GM23338 (cell line): Measurements from ENCODE around the gene CDH23. TPM values are rescaled to one million over a fixed set of nuclear protein-coding genes. Genes with fewer than 3 reads are reported as not detected.

Experiments
- ATAC-seq: fragments of 200-7000 bp; cut with Tn5 transposase; 3 replicates; pipeline ENCODE4 v1.9.1; 2020
- DNase-seq: peaks from one replicate; pipeline ENCODE4 v3.0.0-alpha.2; 2015; ENCODE audit warnings: low spot score
- H2AFZ ChIP-seq: fragments of 200-600 bp; sonication (generic); 2 replicates; pipeline ENCODE4 v1.8.0; 2016; ENCODE audit warnings: antibody characterized with exemption, mild to moderate bottlenecking, moderate library complexity
- H3F3A ChIP-seq: fragments of 200-600 bp; sonication (generic); replicated peaks from 2 replicates; pipeline ENCODE4 v1.8.0; 2017; ENCODE audit warnings: antibody characterized with exemption, mixed run types, low read depth
- H3K27ac ChIP-seq: fragments of 200-600 bp; sonication (generic); 2 replicates; pipeline ENCODE4 v1.6.1; 2016; ENCODE audit warnings: low read depth
- H3K27me3 ChIP-seq: fragments of 200-600 bp; sonication (generic); 2 replicates; pipeline ENCODE4 v1.8.0; 2016; ENCODE audit warnings: mild to moderate bottlenecking, mixed run types, moderate library complexity; ENCODE audit not compliant: insufficient read depth
- H3K36me3 ChIP-seq: fragments of 200-600 bp; sonication (generic); 2 replicates; pipeline ENCODE4 v1.8.0; 2016; ENCODE audit warnings: mild to moderate bottlenecking; ENCODE audit not compliant: insufficient read depth
- H3K4me1 ChIP-seq: fragments of 200-600 bp; sonication (generic); 2 replicates; pipeline ENCODE4 v1.8.0; 2016; ENCODE audit warnings: mild to moderate bottlenecking, moderate library complexity; ENCODE audit not compliant: insufficient read depth
- H3K4me2 ChIP-seq: fragments of 200-600 bp; sonication (generic); 2 replicates; pipeline ENCODE4 v1.7.1; 2017; ENCODE audit warnings: mixed run types
- H3K4me3 ChIP-seq: fragments of 200-600 bp; sonication (generic); 2 replicates; pipeline ENCODE4 v1.6.1; 2016; ENCODE audit warnings: mixed run types
- H3K79me2 ChIP-seq: fragments of 200-600 bp; sonication (generic); replicated peaks from 2 replicates; pipeline ENCODE4 v1.8.0; 2017; ENCODE audit warnings: mild to moderate bottlenecking; ENCODE audit not compliant: insufficient read depth
- H3K9me2 ChIP-seq: fragments of 200-600 bp; sonication (generic); 2 replicates; pipeline ENCODE4 v1.8.0; 2017; ENCODE audit not compliant: insufficient read depth
- H4K20me1 ChIP-seq: fragments of 200-600 bp; sonication (generic); replicated peaks from 2 replicates; pipeline ENCODE4 v1.8.0; 2017; ENCODE audit warnings: mild to moderate bottlenecking; ENCODE audit not compliant: insufficient read depth
- H3K27ac Mint-ChIP-seq: 2 replicates; pipeline ENCODE4 v1.8.0; 2020; ENCODE audit warnings: inconsistent platforms, mild to moderate bottlenecking, moderate library complexity, mixed read lengths
- H3K27me3 Mint-ChIP-seq: 3 replicates; pipeline ENCODE4 v1.8.0; 2022; ENCODE audit warnings: low read depth, mild to moderate bottlenecking, moderate library complexity, mixed read lengths, inconsistent platforms; ENCODE audit not compliant: insufficient read depth, poor library complexity
- H3K36me3 Mint-ChIP-seq: 3 replicates; pipeline ENCODE4 v1.8.0; 2021; ENCODE audit warnings: low read depth, mild to moderate bottlenecking, inconsistent platforms, moderate library complexity, mixed read lengths
- H3K4me1 Mint-ChIP-seq: 3 replicates; pipeline ENCODE4 v1.8.0; 2020; ENCODE audit warnings: mild to moderate bottlenecking, inconsistent platforms, mixed read lengths
- H3K4me3 Mint-ChIP-seq: 3 replicates; pipeline ENCODE4 v1.8.0; 2021; ENCODE audit warnings: moderate library complexity, mild to moderate bottlenecking, inconsistent platforms, mixed read lengths
- H3K9me3 Mint-ChIP-seq: 3 replicates; pipeline ENCODE4 v1.8.0; 2020; ENCODE audit warnings: moderate library complexity, mild to moderate bottlenecking, inconsistent platforms, mixed read lengths
- CREB1 ChIP-seq: fragments of 250-450 bp; sonication (Bioruptor Pico); IDR thresholded peaks from 2 replicates; pipeline ENCODE4 v1.5.0; 2020; ENCODE audit warnings: low read depth, mild to moderate bottlenecking, moderate library complexity
- CTCF ChIP-seq, 2 experiments: fragments of 200-600 bp in 1 of 2; sonication (generic) in 1 of 2; conservative IDR thresholded peaks; 2 replicates each; pipeline versions ENCODE4 v1.5.1 to v1.6.1; 2016 to 2017; ENCODE audit warnings: antibody characterized with exemption in 2 of 2, low read depth in 2 of 2, mild to moderate bottlenecking in 2 of 2, moderate library complexity in 1 of 2
- ETS1 ChIP-seq: IDR thresholded peaks from 2 replicates; pipeline ENCODE4 v1.6.1; 2016; ENCODE audit warnings: antibody characterized with exemption
- EZH2 ChIP-seq: fragments of 200-600 bp; sonication (generic); IDR thresholded peaks from one replicate; pipeline ENCODE4 v1.8.0; 2017; ENCODE audit warnings: antibody characterized with exemption, mild to moderate bottlenecking, low read depth; ENCODE audit not compliant: unreplicated experiment
- EZH2phosphoT487 ChIP-seq: fragments of 200-600 bp; sonication (generic); IDR thresholded peaks from one replicate; pipeline ENCODE4 v1.8.1; 2018; ENCODE audit warnings: antibody characterized with exemption; ENCODE audit not compliant: unreplicated experiment
- JUNB ChIP-seq: IDR thresholded peaks from one replicate; pipeline ENCODE4 v1.6.1; 2016; ENCODE audit warnings: antibody characterized with exemption; ENCODE audit not compliant: unreplicated experiment
- NANOG ChIP-seq: IDR thresholded peaks from 2 replicates; pipeline ENCODE4 v1.6.1; 2016; ENCODE audit warnings: antibody characterized with exemption, borderline replicate concordance
- POLR2AphosphoS5 ChIP-seq: IDR thresholded peaks from 2 replicates; pipeline ENCODE4 v1.6.1; 2016; ENCODE audit warnings: antibody characterized with exemption, low read depth
- REST ChIP-seq: IDR thresholded peaks from one replicate; pipeline ENCODE4 v1.6.1; 2018; ENCODE audit warnings: antibody characterized with exemption; ENCODE audit not compliant: unreplicated experiment
- STAT1 ChIP-seq: IDR thresholded peaks from one replicate; pipeline ENCODE4 v1.6.1; 2016; ENCODE audit warnings: antibody characterized with exemption; ENCODE audit not compliant: unreplicated experiment
- ZNF114 ChIP-seq: fragments of 250-450 bp; sonication (Bioruptor Pico); IDR thresholded peaks from 2 replicates; pipeline ENCODE4 v1.5.0; 2020; ENCODE audit warnings: mild to moderate bottlenecking, moderate library complexity
- ZNF331 ChIP-seq: fragments of 250-450 bp; sonication (Bioruptor Pico); IDR thresholded peaks from 2 replicates; pipeline ENCODE4 v1.5.0; 2020; ENCODE audit warnings: low read depth, mild to moderate bottlenecking, moderate library complexity
- polyA plus RNA-seq: library from polyadenylated mRNA; unstranded; fragments of >200 nt; fragmentation: Nextera tagmentation; extraction: Ambion mirVana; gene quantifications from 2 replicates; pipeline ENCODE4 v1.2.1, GENCODE V29; 2016
- total RNA-seq: library from RNA; depleted of rRNA; stranded (reverse); fragments of >200 nt; shearing (Covaris generic); gene quantifications from 2 replicates; pipeline ENCODE4 v1.2.3, GENCODE V29; 2014

CDH23 gene
- total and polyA plus RNA-seq, 2 experiments from 2014 or later: 0.95 to 4.3 TPM

- no peak for TF ChIP-seq ZNF331
- TF ChIP-seq CREB1 (CRISPR knock-in tag): no peak
- no peak for TF ChIP-seq POLR2AphosphoS5
- no peak for TF ChIP-seq REST
- H3K4me3 ChIP-seq: no peak overlapping the region
- H3K9me2 ChIP-seq: no peaks in the 10 kb centered on the region
- H3K27me3 Mint-ChIP-seq: peaks cover 22% of the 10 kb centered on the region
- ATAC-seq (no peak), DNase-seq (no peak)
- no peaks in the 10 kb centered on the region for H3K79me2 ChIP-seq
- no peaks in the 10 kb centered on the region for H3K9me3 Mint-ChIP-seq
- H3K4me1 ChIP-seq: peaks cover 8% of the 10 kb centered on the region
- H3K27me3 ChIP-seq: no peaks in the 10 kb centered on the region
- no peak overlapping the region for H3K27ac ChIP-seq
- no peak overlapping the region for H3K27ac Mint-ChIP-seq
- H2AFZ ChIP-seq: no peak overlapping the region
- H4K20me1 ChIP-seq: no peaks in the 10 kb centered on the region
- no peaks in the 10 kb centered on the region for H3K36me3 Mint-ChIP-seq
- no peaks in the 10 kb centered on the region for H3K36me3 ChIP-seq
- no peak overlapping the region for H3K4me2 ChIP-seq
- H3K4me3 Mint-ChIP-seq: no peak overlapping the region
- no peaks in the 10 kb centered on the region for H3F3A ChIP-seq
- H3K4me1 Mint-ChIP-seq: peaks cover 21% of the 10 kb centered on the region
Measured at GRCh38 chr10:71783917-71784678, 387.4 kb downstream of the CDH23 start.

GRCh38 chr10:71784679-71785272, 388.1 kb downstream of the CDH23 start:
- Mint-ChIP-seq H3K4me3 (no peak overlapping the region), H3K27me3 (peaks cover 22% of the 10 kb centered on the region), H3K9me3 (no peaks in the 10 kb centered on the region), H3K27ac (no peak overlapping the region), H3K4me1 (peaks cover 21% of the 10 kb centered on the region), H3K36me3 (no peaks in the 10 kb centered on the region)
- Histone ChIP-seq H3K4me3 (no peak overlapping the region), H4K20me1 (no peaks in the 10 kb centered on the region), H3K36me3 (no peaks in the 10 kb centered on the region), H3K79me2 (no peaks in the 10 kb centered on the region), H3K9me2 (no peaks in the 10 kb centered on the region), H3K27ac (no peak overlapping the region), H3K27me3 (no peaks in the 10 kb centered on the region), H3K4me2 (no peak overlapping the region), H3K4me1 (peaks cover 8% of the 10 kb centered on the region), H2AFZ (no peak overlapping the region), H3F3A (no peaks in the 10 kb centered on the region)
- DNase-seq (no peak), ATAC-seq (no peak)
- TF ChIP-seq POLR2AphosphoS5 (no peak), STAT1 (no peak), ZNF331 (no peak), REST (no peak), CTCF (conservative IDR thresholded peaks at IDR 0.05; ENCODE audit: low read depth in 2 of 2) (no peak), JUNB (no peak), ETS1 (no peak), NANOG (no peak), ZNF114 (CRISPR knock-in tag) (no peak), EZH2 (no peak), CREB1 (CRISPR knock-in tag) (no peak), EZH2phosphoT487 (no peak)
